Activated B cell treated with CpG ODN at 0.5 μM for 24 hours (primary cell): Measurements from ENCODE around the gene SLC16A4. TPM values are rescaled to one million over a fixed set of nuclear protein-coding genes. Genes with fewer than 3 reads are reported as not detected.
"Not testable (repeated sequence)": the region's sequence is repeated elsewhere in the genome, so short reads cannot be mapped to it uniquely, and the experiment has no call there.

Source experiments
- ATAC-seq: fragments of 200-7000 bp; cut with Tn5 transposase; one replicate; pipeline ENCODE4 v1.10.0; 2021; ENCODE audit warnings: low read depth, mild to moderate bottlenecking, moderate library complexity
- CTCF ChIA-PET: fragments of 350-600 bp; sonication (Branson Sonifier 250); formaldehyde crosslinking; loops from one replicate; lab custom pipeline; 2021; ENCODE audit warnings: antibody characterized with exemption; lab: Charles Lee
- POLR2A ChIA-PET: fragments of 350-600 bp; sonication (Branson Sonifier 250); formaldehyde crosslinking; loops from one replicate; lab custom pipeline; 2021; ENCODE audit warnings: antibody characterized with exemption; lab: Charles Lee
- DNase-seq: peaks from one replicate; pipeline ENCODE4 v3.0.0; 2022
- H3K27ac Mint-ChIP-seq: one replicate; pipeline ENCODE4 v1.8.0; 2020; ENCODE audit warnings: mixed read lengths
- H3K27me3 Mint-ChIP-seq: one replicate; pipeline ENCODE4 v1.8.0; 2021; ENCODE audit warnings: mixed read lengths
- H3K36me3 Mint-ChIP-seq: one replicate; pipeline ENCODE4 v1.8.0; 2021; ENCODE audit warnings: low read depth, mixed read lengths
- H3K4me1 Mint-ChIP-seq: one replicate; pipeline ENCODE4 v1.8.0; 2021; ENCODE audit warnings: mixed read lengths
- H3K4me3 Mint-ChIP-seq: one replicate; pipeline ENCODE4 v1.8.0; 2020; ENCODE audit warnings: mild to moderate bottlenecking, mixed read lengths
- H3K9me3 Mint-ChIP-seq: one replicate; pipeline ENCODE4 v1.8.0; 2020; ENCODE audit warnings: mixed read lengths
- intact Hi-C: fragments of 100-400 bp; cut with micrococcal nuclease; formaldehyde crosslinking; loops from one replicate; pipeline ENCODE4 v1.15.1; 2024
- total RNA-seq: library from RNA; stranded (reverse); gene quantifications from 2 replicates; pipeline ENCODE4 v1.2.3, GENCODE V29; 2022
- TF ChIP-seq, protein P1 (sequence below): fragments of 200-600 bp; IDR thresholded peaks from one replicate; pipeline ENCODE4 v1.8.0; 2022; ENCODE audit warnings: antibody characterized with exemption, mild to moderate bottlenecking

Gene SLC16A4
- total RNA-seq, 1 donor from 2014 or later: 0.89 TPM

DNA sequence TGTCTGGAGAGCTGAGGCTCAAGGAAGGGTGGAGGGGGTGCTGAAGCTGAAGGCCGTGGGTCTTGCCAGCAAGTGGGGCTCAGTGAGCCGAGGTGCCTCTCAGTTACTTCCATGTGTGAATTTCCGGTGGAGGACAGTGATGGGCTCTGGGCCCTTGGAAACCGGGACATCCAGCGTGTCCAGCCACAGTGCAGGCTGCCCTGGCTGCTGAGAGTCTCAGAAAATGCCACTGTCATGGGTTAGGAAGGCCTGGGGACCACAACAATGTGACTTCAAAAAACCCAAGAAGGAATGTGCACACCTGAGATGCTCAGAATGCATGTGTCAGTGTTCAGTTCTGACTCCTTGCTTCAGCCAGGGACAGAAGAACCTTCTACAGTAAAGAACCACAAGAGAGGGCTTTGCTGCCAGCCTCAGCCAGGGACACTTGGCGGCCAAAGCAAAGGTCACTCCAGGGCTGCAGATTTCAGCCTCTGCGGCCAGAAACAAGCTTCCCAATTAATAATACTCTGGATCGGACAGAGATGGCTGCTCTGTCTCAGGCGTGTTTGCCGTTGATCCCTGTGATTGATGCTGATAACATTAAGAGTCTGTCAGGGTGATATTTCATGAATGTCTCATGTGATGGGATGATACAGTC lies 29.3 kb upstream of the SLC16A4 start:
- Mint-ChIP-seq H3K27ac (no peak overlapping the region), H3K9me3 (no peaks in the 10 kb centered on the region), H3K27me3 (peaks cover 8% of the 10 kb centered on the region), H3K4me1 (no peaks in the 10 kb centered on the region), H3K4me3 (no peak overlapping the region), H3K36me3 (no peaks in the 10 kb centered on the region)
- intact Hi-C loops: no loop called here
- ChIA-PET CTCF (interaction anchor here (0.7 kb wide), 1 partner anchor 217 kb away, joined by 3 read pairs; no protein-coding TSS in a partner anchor), POLR2A (no interaction called here)
- no peak for ATAC-seq
- DNase-seq: no peak
- TF ChIP-seq, protein P1, sequence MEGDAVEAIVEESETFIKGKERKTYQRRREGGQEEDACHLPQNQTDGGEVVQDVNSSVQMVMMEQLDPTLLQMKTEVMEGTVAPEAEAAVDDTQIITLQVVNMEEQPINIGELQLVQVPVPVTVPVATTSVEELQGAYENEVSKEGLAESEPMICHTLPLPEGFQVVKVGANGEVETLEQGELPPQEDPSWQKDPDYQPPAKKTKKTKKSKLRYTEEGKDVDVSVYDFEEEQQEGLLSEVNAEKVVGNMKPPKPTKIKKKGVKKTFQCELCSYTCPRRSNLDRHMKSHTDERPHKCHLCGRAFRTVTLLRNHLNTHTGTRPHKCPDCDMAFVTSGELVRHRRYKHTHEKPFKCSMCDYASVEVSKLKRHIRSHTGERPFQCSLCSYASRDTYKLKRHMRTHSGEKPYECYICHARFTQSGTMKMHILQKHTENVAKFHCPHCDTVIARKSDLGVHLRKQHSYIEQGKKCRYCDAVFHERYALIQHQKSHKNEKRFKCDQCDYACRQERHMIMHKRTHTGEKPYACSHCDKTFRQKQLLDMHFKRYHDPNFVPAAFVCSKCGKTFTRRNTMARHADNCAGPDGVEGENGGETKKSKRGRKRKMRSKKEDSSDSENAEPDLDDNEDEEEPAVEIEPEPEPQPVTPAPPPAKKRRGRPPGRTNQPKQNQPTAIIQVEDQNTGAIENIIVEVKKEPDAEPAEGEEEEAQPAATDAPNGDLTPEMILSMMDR: no peak

DNA sequence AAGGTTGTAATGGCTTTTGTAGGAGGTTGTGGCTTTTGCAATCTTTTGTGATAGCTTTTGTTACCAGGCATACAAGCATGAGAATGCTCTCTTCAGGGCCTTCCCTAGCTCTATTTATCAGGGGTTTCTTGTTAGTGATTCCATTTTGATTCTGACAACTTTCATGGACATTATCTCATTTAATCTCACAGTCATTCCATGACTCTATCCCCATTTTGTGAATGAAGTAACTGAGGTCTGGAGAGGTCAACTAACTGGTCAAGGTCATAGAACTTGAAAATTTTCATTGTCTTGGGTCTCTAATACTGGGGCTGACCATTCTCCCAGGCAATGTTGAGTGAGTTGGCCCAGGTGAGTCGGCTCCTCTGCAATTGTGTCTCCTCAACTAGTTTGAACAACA lies 27.9 kb upstream of the SLC16A4 start:
- intact Hi-C loops: no loop called here
- ChIA-PET CTCF (interaction anchor here (1.6 kb wide), 1 partner anchor 41 kb away, joined by 3 read pairs; no protein-coding TSS in a partner anchor), POLR2A (no interaction called here)
- H3K27me3 Mint-ChIP-seq: peaks cover 3% of the 10 kb centered on the region
- H3K27ac Mint-ChIP-seq: no peak overlapping the region
- H3K36me3 Mint-ChIP-seq: no peaks in the 10 kb centered on the region
- H3K4me1 Mint-ChIP-seq: no peaks in the 10 kb centered on the region
- no peak overlapping the region for H3K4me3 Mint-ChIP-seq
- TF ChIP-seq, protein P1: no peak
- no peaks in the 10 kb centered on the region for H3K9me3 Mint-ChIP-seq
- ATAC-seq (no peak), DNase-seq (no peak)

DNA sequence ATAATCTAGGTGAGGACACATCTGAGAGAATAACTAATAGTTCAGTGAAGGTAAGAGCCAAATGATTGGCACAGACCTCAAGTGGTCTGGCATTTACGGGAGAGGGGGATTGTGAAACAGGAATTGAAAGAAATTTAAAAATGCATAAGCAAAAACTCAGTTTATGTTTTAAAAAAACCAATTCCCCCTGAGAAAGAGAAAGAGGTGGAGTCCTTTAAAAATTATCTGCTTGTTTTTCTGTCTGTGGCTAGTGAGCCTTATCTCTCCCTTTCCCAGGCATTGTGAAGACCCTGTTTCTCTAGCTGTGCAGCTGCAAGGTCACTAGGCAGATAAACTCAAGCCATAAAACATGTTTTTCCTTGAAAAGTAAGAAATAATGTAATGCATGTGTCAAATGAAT lies 22.2 kb upstream of the SLC16A4 start:
- not testable (repeated sequence) for H3K9me3 Mint-ChIP-seq, H3K36me3 Mint-ChIP-seq, ATAC-seq, DNase-seq, H3K27me3 Mint-ChIP-seq
- Mint-ChIP-seq H3K27ac (peak overlapping the region; percentile 67), H3K4me3 (peak overlapping the region; percentile 66), H3K4me1 (peaks cover 19% of the 10 kb centered on the region)
- intact Hi-C loops: loop anchor here (2.0 kb wide), 1 partner anchor 370 kb away; no protein-coding TSS in a partner anchor
- POLR2A ChIA-PET: interaction anchor here (3.1 to 8.7 kb wide), 2 partner anchors 47 to 74 kb away, joined by 10 to 149 read pairs; partner anchors contain the start of gene RBM15
- CTCF ChIA-PET: interaction anchor here (0.6 to 4.5 kb wide), 16 partner anchors 10 to 216 kb away, joined by 3 to 79 read pairs (median 6); partner anchors contain the start of gene RBM15

DNA sequence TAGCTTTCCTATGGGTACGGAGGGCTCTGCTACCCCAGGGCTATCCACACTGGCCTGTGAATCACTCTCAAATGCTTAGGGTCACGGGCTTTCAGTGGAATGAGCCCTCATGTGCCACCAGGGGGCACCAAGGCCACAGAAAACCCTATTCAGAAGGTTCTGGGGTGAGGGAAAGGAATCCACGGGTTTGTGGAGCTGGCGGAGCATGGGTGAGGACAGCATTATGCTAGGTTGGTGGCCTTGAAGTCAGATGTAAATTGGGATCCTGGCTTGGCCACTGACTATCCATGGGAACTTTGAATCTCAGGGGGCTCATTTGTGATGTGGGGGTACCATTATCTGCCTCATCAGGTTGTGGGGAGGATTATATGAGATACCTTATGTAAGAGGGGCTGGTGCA lies 21.8 kb upstream of the SLC16A4 start:
- intact Hi-C loops: loop anchor here (1.0 to 2.0 kb wide), 6 partner anchors 28 to 370 kb away; partner anchors contain the start of gene KCNC4
- peak overlapping the region; percentile 67 for H3K27ac Mint-ChIP-seq

DNA sequence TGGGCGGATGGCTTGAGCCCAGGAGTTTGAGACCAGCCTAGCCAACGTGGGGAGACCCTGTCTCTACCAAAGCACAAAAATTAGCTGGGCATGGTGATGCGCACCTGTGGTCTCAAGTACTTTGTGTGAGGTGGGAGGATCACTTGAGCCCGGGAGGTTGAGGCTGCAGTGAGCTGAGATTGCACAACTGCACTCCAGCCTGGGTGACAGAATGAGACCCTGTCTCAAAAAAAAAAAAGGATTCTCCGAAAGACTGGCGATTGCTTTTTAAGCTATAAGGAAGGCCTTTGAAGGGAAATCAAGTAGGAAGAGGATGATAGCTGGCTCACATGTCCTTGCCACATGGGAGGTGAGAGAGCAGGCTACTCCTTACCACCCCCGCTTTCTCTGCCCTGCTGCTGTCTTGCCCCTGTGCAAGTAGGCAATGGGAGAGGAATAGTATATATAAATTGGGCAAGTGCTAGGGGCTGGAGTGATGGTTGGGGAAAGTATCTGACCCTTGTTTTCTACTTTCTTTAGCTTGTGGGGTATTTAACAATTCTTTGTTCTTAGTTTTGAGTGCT lies 20.4 kb upstream of the SLC16A4 start:
- TF ChIP-seq, protein P1: no peak
- intact Hi-C loops: no loop called here
- ATAC-seq (no peak), DNase-seq (no peak)
- CTCF ChIA-PET: interaction anchor here (0.6 to 4.5 kb wide), 12 partner anchors 22 to 209 kb away, joined by 3 to 79 read pairs (median 14); partner anchors contain the start of gene RBM15
- H3K27ac Mint-ChIP-seq: no peak overlapping the region
- no peaks in the 10 kb centered on the region for H3K9me3 Mint-ChIP-seq
- no peak overlapping the region for H3K4me3 Mint-ChIP-seq
- POLR2A ChIA-PET: interaction anchor here (0.5 to 8.7 kb wide), 5 partner anchors 12 to 1298 kb away, joined by 3 to 149 read pairs (median 5); partner anchors contain the start of gene RBM15
- peaks cover 31% of the 10 kb centered on the region for H3K4me1 Mint-ChIP-seq
- peaks cover 10% of the 10 kb centered on the region for H3K36me3 Mint-ChIP-seq
- no peaks in the 10 kb centered on the region for H3K27me3 Mint-ChIP-seq

More for the DNA sequence above, 21.8 kb upstream of the SLC16A4 start:
- H3K9me3 Mint-ChIP-seq: no peaks in the 10 kb centered on the region
- CTCF ChIA-PET: interaction anchor here (1.0 to 4.5 kb wide), 16 partner anchors 11 to 216 kb away, joined by 3 to 79 read pairs (median 6); partner anchors contain the start of gene RBM15
- TF ChIP-seq, protein P1: no peak
- peak; percentile 56 for DNase-seq
- H3K36me3 Mint-ChIP-seq: peaks cover 4% of the 10 kb centered on the region
- POLR2A ChIA-PET: interaction anchor here (1.0 to 8.7 kb wide), 3 partner anchors 28 to 74 kb away, joined by 3 to 149 read pairs (median 10); partner anchors contain the start of gene RBM15
- H3K27me3 Mint-ChIP-seq: no peaks in the 10 kb centered on the region
- peaks cover 23% of the 10 kb centered on the region for H3K4me1 Mint-ChIP-seq
- H3K4me3 Mint-ChIP-seq: peak overlapping the region; percentile 66
- ATAC-seq: peak; percentile 66
